Kidney (tissue), 14 donors: Measurements from ENCODE around the gene AUTS2. TPM values are rescaled to one million over a fixed set of nuclear protein-coding genes. Genes with fewer than 3 reads are reported as not detected.

Experiments used
- DNase-seq, 5 donors: peaks; one replicate each; pipeline ENCODE4 v3.0.0-alpha.2; 2013 to 2020
- FAIRE-seq: peaks from 2 replicates; lab custom pipeline; 2012; peaks lifted over from hg19 to GRCh38; lab: Jason Lieb, UNC
- H3K27ac ChIP-seq, 2 donors: one replicate each; pipeline ENCODE4 v1.7.0; 2013; ENCODE audit warnings: low read depth in 2 of 2, low read length in 2 of 2, inconsistent platforms in 1 of 2
- H3K27me3 ChIP-seq: one replicate; pipeline ENCODE4 v1.7.1; 2013; ENCODE audit warnings: low read length, inconsistent platforms; ENCODE audit not compliant: control insufficient read depth, insufficient read depth
- H3K36me3 ChIP-seq, 3 donors: one replicate each; pipeline versions ENCODE4 v1.7.0 to v1.7.1; 2013; ENCODE audit warnings: low read length in 3 of 3, control low read depth in 1 of 3, inconsistent platforms in 1 of 3; ENCODE audit not compliant: insufficient read depth in 3 of 3, control insufficient read depth in 2 of 3
- H3K4me1 ChIP-seq, 3 donors: one replicate each; pipeline versions ENCODE4 v1.7.0 to v1.7.1; 2013; ENCODE audit warnings: low read length in 3 of 3, inconsistent platforms in 1 of 3, low read depth in 1 of 3; ENCODE audit not compliant: control insufficient read depth in 2 of 3, insufficient read depth in 2 of 3
- H3K4me3 ChIP-seq, 3 donors: one replicate each; pipeline versions ENCODE4 v1.7.0 to v1.8.1; 2013; ENCODE audit warnings: low read length in 3 of 3, control low read depth in 1 of 3, inconsistent platforms in 1 of 3
- H3K9ac ChIP-seq, 3 donors: one replicate each; pipeline versions ENCODE4 v1.7.0 to v1.7.1; 2013; ENCODE audit warnings: low read length in 3 of 3, control low read depth in 1 of 3, inconsistent platforms in 1 of 3
- H3K9me3 ChIP-seq, 3 donors: one replicate each; pipeline versions ENCODE4 v1.7.0 to v1.7.1; 2013; ENCODE audit warnings: low read length in 3 of 3, control low read depth in 1 of 3, inconsistent platforms in 1 of 3; ENCODE audit not compliant: control insufficient read depth in 2 of 3, insufficient read depth in 1 of 3
- CTCF ChIP-seq: IDR thresholded peaks from 3 replicates; pipeline ENCODE4 v1.5.1; 2012; ENCODE audit warnings: mild to moderate bottlenecking, moderate library complexity, borderline replicate concordance; ENCODE audit not compliant: insufficient read depth; ENCODE audit errors: extremely low read depth
- intact Hi-C: fragments of 100-400 bp; cut with DNase I; formaldehyde crosslinking; loops from one replicate; pipeline ENCODE4 v1.11.1; 2022
- polyA plus RNA-seq: library from polyadenylated mRNA; stranded (reverse); fragments of 350-450 nt; fragmentation: Illumina TruSeq; extraction: RNeasy Lipid Tissue Mini Kit (QIAGEN cat#74804); gene quantifications from one replicate; pipeline ENCODE4 v1.2.3, GENCODE V29; 2014; ENCODE audit warnings: low read depth, low replicate concordance; ENCODE audit not compliant: insufficient read depth
- total RNA-seq: library from RNA; stranded (reverse); fragmentation: NEBNext Ultra II Directional; extraction: Animal tissue kit (Norgen Biotek cat#: 25700); gene quantifications from one replicate; pipeline ENCODE4 v1.2.1, GENCODE V29; 2021
- donor health status: control.
- donor health status: control.
- donor health status: control.
- donor health status: control.
- donor health status: control.
- donor health status: DM: yes; HTN: yes; CAD: no.
- donor health status: Normal renal cell carcinoma (clear cell type).

AUTS2 gene
- total and polyA plus RNA-seq, 2 donors from 2014 or later = 5.2 to 33.8 TPM

- H3K9me3 ChIP-seq = no peaks in the 10 kb centered on the region
- no peak overlapping the region for H3K27ac ChIP-seq
- peak; percentile 21 for TF ChIP-seq CTCF
- no peaks in the 10 kb centered on the region for H3K27me3 ChIP-seq
- no peak overlapping the region for H3K9ac ChIP-seq
- H3K4me3 ChIP-seq = no peak overlapping the region
- DNase-seq = peak in 2 of 5 donors; percentile 13 to 16
- intact Hi-C loops = no loop called here
- no peaks in the 10 kb centered on the region for H3K4me1 ChIP-seq
- H3K36me3 ChIP-seq = no peaks in the 10 kb centered on the region
- FAIRE-seq = peak; percentile 59
These were observed 595.2 kb downstream of the AUTS2 start for GRCh38 chr7:70193514-70193913.

GRCh38 chr7:70208236-70209063, 610.2 kb downstream of the AUTS2 start:
- H3K27ac ChIP-seq = no peak overlapping the region
- no peak for FAIRE-seq
- H3K9ac ChIP-seq = no peak overlapping the region
- H3K9me3 ChIP-seq = no peaks in the 10 kb centered on the region
- no peaks in the 10 kb centered on the region for H3K4me1 ChIP-seq
- H3K27me3 ChIP-seq = no peaks in the 10 kb centered on the region
- no peak for TF ChIP-seq CTCF
- intact Hi-C loops = no loop called here
- no peaks in the 10 kb centered on the region for H3K36me3 ChIP-seq
- H3K4me3 ChIP-seq = no peak overlapping the region
- peak in 1 of 5 donors; percentile 33 for DNase-seq

GRCh38 chr7:70210200-70210935, 612.1 kb downstream of the AUTS2 start:
- no peaks in the 10 kb centered on the region for H3K9me3 ChIP-seq
- intact Hi-C loops = no loop called here
- H3K36me3 ChIP-seq = no peaks in the 10 kb centered on the region
- TF ChIP-seq CTCF = no peak
- DNase-seq = no peak
- H3K4me3 ChIP-seq = no peak overlapping the region
- no peak overlapping the region for H3K27ac ChIP-seq
- H3K27me3 ChIP-seq = no peaks in the 10 kb centered on the region
- no peak overlapping the region for H3K9ac ChIP-seq
- H3K4me1 ChIP-seq = no peaks in the 10 kb centered on the region
- FAIRE-seq = no peak
